HUES48 (cell line): Measurements from ENCODE around the gene TMEM170A.
A peak's percentile ranks its signal among the peaks of the same experiment; 100 is the strongest.

Experiments
- H3K27ac ChIP-seq: one replicate; pipeline ENCODE4 v1.7.0; 2013; ENCODE audit warnings: low read depth, low read length, inconsistent platforms
- H3K27me3 ChIP-seq: 2 replicates; pipeline ENCODE4 v1.6.1; 2013; ENCODE audit warnings: mild to moderate bottlenecking, low read length; ENCODE audit not compliant: control insufficient read depth, insufficient read depth
- H3K36me3 ChIP-seq: 2 replicates; pipeline ENCODE4 v1.6.1; 2013; ENCODE audit warnings: low read length; ENCODE audit not compliant: control insufficient read depth, insufficient read depth
- H3K4me1 ChIP-seq: 2 replicates; pipeline ENCODE4 v1.6.1; 2013; ENCODE audit warnings: mild to moderate bottlenecking, low read length; ENCODE audit not compliant: control insufficient read depth, insufficient read depth
- H3K4me3 ChIP-seq: 2 replicates; pipeline ENCODE4 v1.5.1; 2013; ENCODE audit warnings: mild to moderate bottlenecking, low read depth, low read length
- H3K9ac ChIP-seq: 2 replicates; pipeline ENCODE4 v1.6.1; 2013; ENCODE audit warnings: mild to moderate bottlenecking, low read depth, low read length, moderate library complexity
- H3K9me3 ChIP-seq: 2 replicates; pipeline ENCODE4 v1.6.1; 2013; ENCODE audit warnings: low read length; ENCODE audit not compliant: control insufficient read depth, insufficient read depth

TMEM170A gene

DNA sequence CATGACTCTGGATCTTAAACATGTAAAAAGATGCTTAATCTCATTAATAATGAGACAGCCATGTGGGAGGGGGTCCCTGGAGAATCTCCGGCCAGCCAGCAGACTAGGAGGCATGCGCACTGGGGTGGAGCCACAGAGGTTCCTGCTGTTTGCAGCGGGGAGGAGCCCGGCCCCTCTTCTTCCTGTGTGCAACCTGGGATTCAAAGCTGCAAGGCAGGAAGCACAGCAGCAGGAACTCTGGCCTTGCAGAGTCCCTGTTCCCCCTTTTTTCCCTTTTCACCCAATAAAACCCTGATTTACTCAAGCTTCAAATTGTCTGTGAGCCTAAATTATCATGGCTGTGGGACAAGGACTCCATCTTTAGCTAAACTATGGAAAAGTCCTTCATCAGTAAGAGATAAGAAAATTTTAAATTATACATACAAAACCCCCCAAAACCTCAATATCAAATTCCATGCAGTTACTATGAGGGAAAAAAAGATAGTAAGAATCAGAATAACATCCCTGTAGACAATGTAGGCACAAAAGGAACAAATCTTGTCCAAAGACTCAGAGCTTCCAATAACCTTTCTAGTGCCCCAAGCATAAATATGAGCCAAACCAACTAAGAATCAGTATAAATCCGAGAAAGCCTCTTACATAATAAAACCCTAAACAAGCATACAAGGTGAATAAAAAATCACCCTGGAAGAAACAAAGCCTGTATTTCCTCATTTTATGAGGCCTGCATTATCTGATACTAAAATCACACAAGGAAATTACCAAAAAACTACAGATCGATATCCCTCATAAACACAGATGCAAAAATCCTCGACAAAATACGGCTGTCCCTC lies 43.3 kb downstream of the TMEM170A start:
- Histone ChIP-seq H3K9me3 (no peaks in the 10 kb centered on the region), H3K36me3 (no peaks in the 10 kb centered on the region), H3K27ac (peak overlapping the region; percentile 82), H3K27me3 (no peaks in the 10 kb centered on the region), H3K9ac (peak overlapping the region; percentile 29; the same call in 1 of the 2 replicates), H3K4me1 (peaks cover 24% of the 10 kb centered on the region), H3K4me3 (peak overlapping the region; percentile 20)

DNA sequence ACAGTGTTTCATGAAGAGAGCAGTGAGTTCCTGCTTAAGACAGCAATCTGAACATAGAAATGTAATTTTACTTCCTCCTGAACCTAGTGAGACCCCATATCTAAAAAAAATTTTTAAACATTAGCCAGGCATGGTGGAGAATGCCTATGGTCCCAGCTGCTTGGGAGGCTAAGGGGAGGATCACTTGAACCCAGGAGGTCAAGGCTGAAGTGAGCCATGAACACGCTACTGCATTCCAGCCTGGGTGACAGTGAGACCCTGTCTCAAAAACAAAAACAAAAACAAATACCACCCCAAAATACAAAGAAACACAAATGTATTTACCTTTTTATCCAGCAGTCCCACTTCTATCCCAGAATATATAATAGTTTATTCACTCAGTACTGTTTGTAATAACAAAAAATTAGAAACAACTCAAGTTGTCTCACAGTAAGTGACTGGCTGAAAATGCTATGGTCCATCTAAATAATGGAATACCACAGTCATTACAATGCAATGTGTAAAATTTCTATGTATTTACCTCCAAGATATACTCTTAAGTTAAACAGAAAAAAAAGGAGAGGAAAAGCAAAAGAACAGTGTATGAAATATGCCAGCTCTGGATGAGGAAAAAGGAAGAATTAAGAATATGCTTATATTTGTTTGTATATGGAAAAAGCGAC lies 47.5 kb downstream of the TMEM170A start:
- H3K27me3 ChIP-seq = no peaks in the 10 kb centered on the region
- H3K9me3 ChIP-seq = no peaks in the 10 kb centered on the region
- no peak overlapping the region for H3K27ac ChIP-seq
- no peak overlapping the region for H3K9ac ChIP-seq
- peaks cover 32% of the 10 kb centered on the region for H3K4me1 ChIP-seq
- no peak overlapping the region for H3K4me3 ChIP-seq
- peaks cover 25% of the 10 kb centered on the region for H3K36me3 ChIP-seq

DNA sequence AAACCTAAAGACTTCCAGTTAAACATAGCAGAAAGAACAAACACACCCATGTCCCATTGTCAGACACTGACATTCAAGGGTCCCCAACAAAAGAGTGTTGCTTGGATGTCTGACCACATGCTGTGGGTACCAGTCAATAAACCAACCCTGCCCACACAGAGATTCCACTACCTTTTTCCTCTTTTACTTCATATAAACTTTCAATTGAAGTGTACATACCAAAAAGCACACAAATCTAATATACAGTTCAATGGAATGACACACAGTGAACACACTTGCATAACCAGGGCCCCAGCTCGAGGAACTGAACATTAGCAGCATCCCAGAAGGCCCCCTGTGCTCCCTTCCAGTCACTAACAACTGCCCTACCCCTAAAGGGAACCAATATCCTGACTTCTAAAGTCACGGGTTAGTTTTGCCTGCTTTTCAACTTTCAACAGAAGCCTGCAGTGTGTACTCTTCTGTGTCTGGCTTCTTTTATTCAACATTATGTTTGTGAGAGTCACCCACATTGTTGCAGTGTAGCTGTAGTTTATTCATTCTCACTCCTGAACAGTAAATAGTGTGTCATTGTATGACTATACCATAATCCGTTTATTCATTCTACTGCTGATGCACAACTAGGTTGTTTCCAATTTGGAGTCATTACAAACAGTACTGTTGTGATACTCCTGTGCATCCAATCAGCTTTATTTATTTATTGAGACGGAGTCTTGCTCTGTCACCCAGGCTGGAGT lies 49.2 kb downstream of the TMEM170A start:
- Histone ChIP-seq H3K27me3 (no peaks in the 10 kb centered on the region), H3K4me3 (no peak overlapping the region), H3K9me3 (no peaks in the 10 kb centered on the region), H3K9ac (no peak overlapping the region), H3K36me3 (peaks cover 39% of the 10 kb centered on the region), H3K4me1 (peaks cover 18% of the 10 kb centered on the region), H3K27ac (peak overlapping the region; percentile 21)

DNA sequence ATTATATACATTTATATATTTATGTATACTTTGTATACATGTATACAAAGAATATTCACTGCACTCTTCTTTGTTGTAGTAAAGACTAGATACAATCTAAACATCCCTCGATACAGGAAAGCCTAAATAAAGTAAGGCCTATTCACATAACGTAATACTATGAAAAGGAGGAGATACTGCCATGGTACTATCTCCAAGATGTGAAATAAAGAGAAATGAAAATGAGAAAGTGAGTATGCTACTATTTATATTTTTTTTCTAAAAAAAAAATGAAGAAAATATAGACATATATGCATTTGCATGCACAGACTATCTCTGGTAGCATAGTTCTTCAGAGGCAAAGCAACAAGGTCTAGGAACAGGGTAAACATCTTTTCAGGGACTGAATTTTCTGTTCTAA lies 50.5 kb downstream of the TMEM170A start:
- no peaks in the 10 kb centered on the region for H3K9me3 ChIP-seq
- H3K27ac ChIP-seq = no peak overlapping the region
- H3K4me3 ChIP-seq = no peak overlapping the region
- H3K27me3 ChIP-seq = no peaks in the 10 kb centered on the region
- no peak overlapping the region for H3K9ac ChIP-seq
- peaks cover 8% of the 10 kb centered on the region; the same call in 1 of the 2 replicates for H3K4me1 ChIP-seq
- H3K36me3 ChIP-seq = peaks cover 52% of the 10 kb centered on the region

DNA sequence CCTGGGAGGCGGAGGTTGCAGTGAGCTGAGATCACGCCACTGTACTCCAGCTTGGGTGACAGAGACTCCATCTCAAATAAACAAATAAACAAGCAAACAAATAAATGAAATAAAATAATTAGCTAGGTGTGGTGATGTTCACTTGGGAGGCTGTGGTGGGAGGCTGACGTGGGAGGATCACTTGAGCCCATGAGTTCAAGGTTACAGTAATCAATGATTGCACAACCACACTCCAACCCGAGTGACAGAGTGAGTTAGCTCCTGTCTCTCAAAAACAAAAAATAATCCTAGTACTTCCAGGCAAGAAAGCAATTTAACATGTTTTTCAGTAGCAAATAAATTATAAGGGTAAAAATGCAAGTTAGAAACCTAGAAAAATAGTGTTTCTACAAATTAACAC lies 57.5 kb downstream of the TMEM170A start:
- Histone ChIP-seq H3K9me3 (no peaks in the 10 kb centered on the region), H3K27ac (no peak overlapping the region), H3K36me3 (peaks cover 58% of the 10 kb centered on the region), H3K27me3 (no peaks in the 10 kb centered on the region), H3K9ac (no peak overlapping the region), H3K4me3 (no peak overlapping the region), H3K4me1 (no peaks in the 10 kb centered on the region)

DNA sequence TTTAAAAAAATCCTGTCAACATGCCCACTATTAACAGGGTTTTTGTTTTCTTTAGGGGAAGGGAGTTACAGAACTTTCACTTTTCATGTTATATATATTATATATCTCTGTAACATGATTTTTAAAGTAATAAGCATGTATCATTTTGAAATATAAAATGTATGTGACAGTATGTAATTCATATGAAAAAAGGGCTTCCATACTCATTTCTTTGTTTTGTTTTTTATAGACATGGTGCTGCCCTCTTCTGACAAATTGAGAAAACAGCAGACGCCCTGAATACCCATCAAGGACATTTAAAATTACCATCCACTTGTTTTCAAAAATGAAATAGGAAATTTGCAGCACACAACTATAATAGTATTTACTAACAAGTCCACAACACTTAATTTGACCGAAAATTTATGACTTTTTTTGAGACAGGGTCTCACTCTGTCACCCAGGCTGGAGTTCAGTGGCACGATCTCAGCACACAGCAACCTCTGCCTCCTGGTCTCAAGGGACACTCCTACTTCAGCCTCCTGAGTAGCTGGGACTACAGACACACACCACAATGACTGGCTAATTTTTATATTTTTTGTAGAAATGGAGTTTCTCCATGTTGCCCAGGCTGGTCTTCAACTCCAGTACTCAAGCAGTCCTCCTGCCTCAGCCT lies 61.5 kb downstream of the TMEM170A start:
- H3K9me3 ChIP-seq = no peaks in the 10 kb centered on the region
- no peaks in the 10 kb centered on the region for H3K27me3 ChIP-seq
- H3K36me3 ChIP-seq = peaks cover 37% of the 10 kb centered on the region
- no peak overlapping the region for H3K9ac ChIP-seq
- H3K27ac ChIP-seq = no peak overlapping the region
- no peak overlapping the region for H3K4me3 ChIP-seq
- no peaks in the 10 kb centered on the region for H3K4me1 ChIP-seq

DNA sequence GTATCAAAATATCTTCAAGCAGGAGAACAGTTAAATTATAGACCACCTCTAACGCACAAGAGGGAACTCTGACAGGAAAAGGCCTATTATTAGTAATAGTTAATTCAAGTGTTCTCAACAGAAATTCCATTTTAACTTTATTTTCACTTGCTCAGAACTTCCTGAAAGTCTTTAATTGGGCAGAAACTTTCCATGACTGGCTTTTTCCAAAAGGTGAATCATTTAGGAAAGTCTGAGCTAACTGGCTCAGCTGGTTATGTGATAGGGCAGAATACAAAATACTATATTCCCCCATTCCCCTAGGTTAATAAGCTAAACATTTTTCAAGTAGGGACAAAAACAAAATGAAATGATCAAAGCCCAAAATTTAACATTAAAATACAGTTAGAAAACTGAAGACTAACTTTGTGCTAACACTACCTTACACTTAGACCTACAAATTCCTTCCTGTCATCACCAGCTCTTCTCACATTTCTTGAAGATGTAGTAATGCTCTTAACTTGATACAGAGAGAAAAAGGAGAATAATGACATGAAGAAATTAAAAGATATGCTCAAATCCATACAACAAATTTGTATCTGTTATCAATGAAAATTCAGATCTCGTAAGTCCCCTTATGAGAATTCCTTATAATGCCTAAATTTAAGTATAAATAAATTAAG lies 62.2 kb downstream of the TMEM170A start:
- peaks cover 35% of the 10 kb centered on the region for H3K36me3 ChIP-seq
- no peaks in the 10 kb centered on the region for H3K9me3 ChIP-seq
- H3K9ac ChIP-seq = no peak overlapping the region
- H3K27me3 ChIP-seq = no peaks in the 10 kb centered on the region
- no peak overlapping the region for H3K27ac ChIP-seq
- H3K4me3 ChIP-seq = no peak overlapping the region
- H3K4me1 ChIP-seq = no peaks in the 10 kb centered on the region

DNA sequence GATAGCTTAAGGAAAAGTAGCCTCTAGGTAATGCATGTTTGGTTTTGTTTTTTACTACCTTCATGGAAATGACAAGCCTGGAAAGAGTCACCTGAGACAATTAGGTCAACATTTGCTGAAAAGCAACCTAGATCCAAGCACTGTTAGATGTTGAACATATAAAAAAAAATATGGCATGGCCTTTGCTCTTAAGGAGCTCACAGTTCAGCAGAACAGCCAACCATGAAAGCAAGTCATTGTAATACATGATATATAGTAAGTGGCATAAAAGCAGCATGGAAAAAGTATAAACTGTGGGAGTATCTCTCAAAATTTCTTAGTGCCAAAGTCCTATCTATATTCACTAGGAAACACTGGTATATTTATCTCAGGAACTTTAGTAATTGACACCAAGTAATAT lies 62.8 kb downstream of the TMEM170A start:
- Histone ChIP-seq H3K9ac (no peak overlapping the region), H3K27ac (no peak overlapping the region), H3K9me3 (no peaks in the 10 kb centered on the region), H3K4me1 (no peaks in the 10 kb centered on the region), H3K4me3 (no peak overlapping the region), H3K36me3 (peaks cover 29% of the 10 kb centered on the region), H3K27me3 (no peaks in the 10 kb centered on the region)

DNA sequence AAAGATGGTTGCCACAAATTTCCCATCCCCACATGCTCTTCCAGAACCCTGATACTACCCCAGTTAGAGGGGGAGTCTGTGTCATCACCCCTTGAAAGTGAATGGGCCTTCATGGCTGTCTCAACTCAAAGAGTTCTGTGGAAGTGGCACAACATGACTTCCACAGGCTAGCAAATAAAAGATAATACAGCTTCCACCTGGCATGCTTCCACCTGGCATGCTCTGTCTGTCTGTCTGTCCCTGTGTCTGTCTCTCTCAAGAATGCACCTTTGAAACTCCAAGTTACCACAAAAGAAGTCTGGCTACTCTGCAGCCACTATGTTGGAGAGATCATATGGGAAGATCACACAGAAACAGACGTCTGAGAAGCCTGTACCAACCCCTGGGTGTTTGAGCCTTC lies 66.2 kb downstream of the TMEM170A start:
- Histone ChIP-seq H3K27ac (no peak overlapping the region), H3K27me3 (no peaks in the 10 kb centered on the region), H3K9ac (no peak overlapping the region), H3K9me3 (no peaks in the 10 kb centered on the region), H3K4me1 (no peaks in the 10 kb centered on the region), H3K4me3 (no peak overlapping the region), H3K36me3 (peaks cover 30% of the 10 kb centered on the region)

DNA sequence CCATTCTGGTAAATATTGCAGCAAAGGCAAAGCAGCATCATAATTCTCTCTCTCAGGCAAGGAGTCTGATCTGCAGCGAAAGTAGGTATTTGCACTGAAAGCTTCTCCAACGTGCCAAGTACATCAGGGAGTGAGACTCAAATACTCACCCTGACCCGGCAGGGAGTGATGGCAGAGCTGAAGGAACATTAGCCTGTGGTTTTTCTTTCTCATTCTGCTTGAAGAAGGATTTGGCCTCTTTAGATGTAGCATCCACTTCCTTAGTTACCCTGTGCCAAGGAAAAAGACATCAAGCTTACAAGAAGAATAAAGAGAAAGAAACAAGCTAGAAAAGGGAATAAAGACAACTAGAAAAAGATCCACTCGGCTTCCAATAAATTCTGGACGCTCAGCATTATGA lies 69.5 kb downstream of the TMEM170A start:
- no peak overlapping the region for H3K4me3 ChIP-seq
- H3K27ac ChIP-seq = no peak overlapping the region
- no peaks in the 10 kb centered on the region for H3K4me1 ChIP-seq
- H3K27me3 ChIP-seq = no peaks in the 10 kb centered on the region
- H3K36me3 ChIP-seq = peaks cover 45% of the 10 kb centered on the region
- no peaks in the 10 kb centered on the region for H3K9me3 ChIP-seq
- H3K9ac ChIP-seq = no peak overlapping the region
